ENCODE data around the gene MGAT5B.

- no peak for TF ChIP-seq POLR2A (IDR thresholded peaks at IDR 0.05; ENCODE audit: low read depth, low read length)
- TF ChIP-seq POLR2AphosphoS5 (IDR thresholded peaks at IDR 0.05; ENCODE audit: low read depth, low read length) = no peak
Measured at GRCh38 chr17:76966486-76967181, 98.4 kb downstream of the MGAT5B start.

Data from GM12892 (cell line).